Measurements from ENCODE around the gene GABRG3. TPM values are rescaled to one million over a fixed set of nuclear protein-coding genes. Genes with fewer than 3 reads are reported as not detected.

The GABRG3 gene
- total RNA-seq, 1 experiment from 2014 or later, result not detected

DNA sequence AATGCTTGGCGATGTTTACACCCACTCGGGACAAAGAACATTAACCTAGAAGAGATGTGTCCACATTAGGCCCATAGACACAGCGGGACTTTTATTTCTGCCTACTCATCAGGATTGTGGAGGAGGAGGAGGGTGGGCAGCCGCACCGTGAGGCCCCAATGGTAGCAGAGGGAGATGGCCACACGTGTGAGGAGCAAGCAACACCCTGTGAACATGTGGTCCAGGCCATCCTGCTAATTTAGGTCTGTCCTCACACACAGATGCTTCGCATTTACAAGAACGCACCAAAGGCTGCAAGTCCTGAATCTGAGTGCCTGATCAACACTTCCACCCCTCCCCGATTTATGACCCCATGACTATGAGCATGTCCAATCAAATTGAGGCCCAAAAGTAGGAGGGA is 560.0 kb downstream of the GABRG3 start:
- no peak overlapping the region for H3K4me3 ChIP-seq (replicated peaks in 1 of 2; ENCODE audit: low read depth in 1 of 2, low read length in 2 of 2)
- no peak for TF ChIP-seq SP1 (IDR thresholded peaks at IDR 0.05; ENCODE audit: low read depth)
- no peak for TF ChIP-seq POLR2A (IDR thresholded peaks at IDR 0.05; ENCODE audit: borderline replicate concordance, extremely low read depth, insufficient read depth, insufficient read length)
- TF ChIP-seq, protein P1, sequence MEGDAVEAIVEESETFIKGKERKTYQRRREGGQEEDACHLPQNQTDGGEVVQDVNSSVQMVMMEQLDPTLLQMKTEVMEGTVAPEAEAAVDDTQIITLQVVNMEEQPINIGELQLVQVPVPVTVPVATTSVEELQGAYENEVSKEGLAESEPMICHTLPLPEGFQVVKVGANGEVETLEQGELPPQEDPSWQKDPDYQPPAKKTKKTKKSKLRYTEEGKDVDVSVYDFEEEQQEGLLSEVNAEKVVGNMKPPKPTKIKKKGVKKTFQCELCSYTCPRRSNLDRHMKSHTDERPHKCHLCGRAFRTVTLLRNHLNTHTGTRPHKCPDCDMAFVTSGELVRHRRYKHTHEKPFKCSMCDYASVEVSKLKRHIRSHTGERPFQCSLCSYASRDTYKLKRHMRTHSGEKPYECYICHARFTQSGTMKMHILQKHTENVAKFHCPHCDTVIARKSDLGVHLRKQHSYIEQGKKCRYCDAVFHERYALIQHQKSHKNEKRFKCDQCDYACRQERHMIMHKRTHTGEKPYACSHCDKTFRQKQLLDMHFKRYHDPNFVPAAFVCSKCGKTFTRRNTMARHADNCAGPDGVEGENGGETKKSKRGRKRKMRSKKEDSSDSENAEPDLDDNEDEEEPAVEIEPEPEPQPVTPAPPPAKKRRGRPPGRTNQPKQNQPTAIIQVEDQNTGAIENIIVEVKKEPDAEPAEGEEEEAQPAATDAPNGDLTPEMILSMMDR (IDR thresholded peaks at IDR 0.05 in 2 of 3, conservative IDR thresholded peaks at IDR 0.05 in 1 of 3; ENCODE audit: borderline replicate concordance in 1 of 3, insufficient read depth in 1 of 3, low read depth in 2 of 3, low read length in 2 of 3), result no peak
- no peak for TF ChIP-seq ZFX (IDR thresholded peaks at IDR 0.05)
- TF ChIP-seq ZNF274 (IDR thresholded peaks at IDR 0.05; ENCODE audit: low read depth, low read length), result no peak
- TF ChIP-seq, protein P2, sequence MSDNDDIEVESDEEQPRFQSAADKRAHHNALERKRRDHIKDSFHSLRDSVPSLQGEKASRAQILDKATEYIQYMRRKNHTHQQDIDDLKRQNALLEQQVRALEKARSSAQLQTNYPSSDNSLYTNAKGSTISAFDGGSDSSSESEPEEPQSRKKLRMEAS (IDR thresholded peaks at IDR 0.05), result no peak
- TF ChIP-seq FOSL1 (IDR thresholded peaks at IDR 0.05; ENCODE audit: low read depth), result no peak
- no peak for TF ChIP-seq SRF (IDR thresholded peaks at IDR 0.05; ENCODE audit: low read depth)
- no peak for TF ChIP-seq EGR1 (IDR thresholded peaks at IDR 0.05; ENCODE audit: low read depth)
- H3K9me2 ChIP-seq (ENCODE audit: insufficient read depth), result no peaks in the 10 kb centered on the region
- no peaks in the 10 kb centered on the region for H3K27me3 ChIP-seq (ENCODE audit: insufficient read depth, low read length)
- POLR2A ChIA-PET, result no interaction called here
- DNase-seq (ENCODE audit: low read depth, low spot score), result no peak
- no peak overlapping the region for H3K4me2 ChIP-seq (ENCODE audit: low read length)
- no peaks in the 10 kb centered on the region for H4K20me1 ChIP-seq (ENCODE audit: insufficient read depth)
- H3K4me1 ChIP-seq (ENCODE audit: control insufficient read depth in 1 of 2, insufficient read depth in 2 of 2, low read length in 2 of 2), result no peaks in the 10 kb centered on the region
- H3K79me2 ChIP-seq (ENCODE audit: insufficient read depth, low read length), result no peaks in the 10 kb centered on the region
- no peak overlapping the region for H2AFZ ChIP-seq (ENCODE audit: low read depth, low read length, poor library complexity, severe bottlenecking)
- CTCF ChIA-PET, result no interaction called here
- ATAC-seq, result no peak
- H3K36me3 ChIP-seq (ENCODE audit: control insufficient read depth in 1 of 2, insufficient read depth in 2 of 2, low read length in 2 of 2), result no peaks in the 10 kb centered on the region
- RAD21 ChIA-PET (ENCODE audit: low non-redundant PET in 1 of 2, low total read pairs in 2 of 2, uncharacterized antibody in 2 of 2, unreplicated experiment in 2 of 2), result no interaction called here
- H3K9ac ChIP-seq (ENCODE audit: low read length), result no peak overlapping the region
- H3K9me3 ChIP-seq (ENCODE audit: control insufficient read depth in 1 of 2, insufficient read depth in 1 of 2, low read depth in 1 of 2, low read length in 2 of 2), result peaks cover 8 to 62% of the 10 kb centered on the region in 2 experiments; a peak in 2 of 4 replicates
- no TSS peak for BruUV-seq (replicated peaks)
- H3K27ac ChIP-seq (ENCODE audit: low read depth, low read length), result no peak overlapping the region
- intact Hi-C loops (cut with micrococcal nuclease), result no loop called here

DNA sequence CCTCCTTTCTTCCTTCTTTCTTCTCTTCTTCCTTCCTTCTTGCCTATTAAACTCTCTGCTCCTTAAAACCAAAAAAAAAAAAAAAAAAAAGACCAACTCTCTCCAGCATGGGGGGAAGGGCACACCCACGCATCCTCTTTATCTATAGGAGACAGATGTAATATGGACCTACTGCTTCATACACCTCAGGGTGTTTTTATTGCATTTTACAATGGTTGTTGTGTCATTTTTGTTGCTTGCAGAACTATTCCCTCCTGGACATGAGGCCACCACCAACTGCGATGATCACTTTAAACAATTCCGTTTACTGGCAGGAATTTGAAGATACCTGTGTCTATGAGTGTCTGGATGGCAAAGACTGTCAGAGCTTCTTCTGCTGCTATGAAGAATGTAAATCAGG is 561.4 kb downstream of the GABRG3 start:
- no peaks in the 10 kb centered on the region for H3K36me3 ChIP-seq (ENCODE audit: control insufficient read depth in 1 of 2, insufficient read depth in 2 of 2, low read length in 2 of 2)
- peaks cover 8 to 53% of the 10 kb centered on the region in 2 experiments; a peak in 2 of 4 replicates for H3K9me3 ChIP-seq (ENCODE audit: control insufficient read depth in 1 of 2, insufficient read depth in 1 of 2, low read depth in 1 of 2, low read length in 2 of 2)
- no peaks in the 10 kb centered on the region for H3K9me2 ChIP-seq (ENCODE audit: insufficient read depth)
- intact Hi-C loops (cut with micrococcal nuclease), result no loop called here
- H3K4me1 ChIP-seq (ENCODE audit: control insufficient read depth in 1 of 2, insufficient read depth in 2 of 2, low read length in 2 of 2), result no peaks in the 10 kb centered on the region
- H3K27me3 ChIP-seq (ENCODE audit: insufficient read depth, low read length), result no peaks in the 10 kb centered on the region
- RAD21 ChIA-PET (ENCODE audit: low non-redundant PET in 1 of 2, low total read pairs in 2 of 2, uncharacterized antibody in 2 of 2, unreplicated experiment in 2 of 2), result no interaction called here
- POLR2A ChIA-PET, result no interaction called here
- ATAC-seq (no peak), DNase-seq (ENCODE audit: low read depth, low spot score) (no peak)
- CTCF ChIA-PET, result interaction anchor here (0.6 kb wide), 1 partner anchor 1552 kb away, joined by 4 read pairs; no protein-coding TSS in a partner anchor
- no peak overlapping the region for H3K4me2 ChIP-seq (ENCODE audit: low read length)
- H3K79me2 ChIP-seq (ENCODE audit: insufficient read depth, low read length), result no peaks in the 10 kb centered on the region
- H3K9ac ChIP-seq (ENCODE audit: low read length), result no peak overlapping the region
- no peaks in the 10 kb centered on the region for H4K20me1 ChIP-seq (ENCODE audit: insufficient read depth)
- no peak overlapping the region for H2AFZ ChIP-seq (ENCODE audit: low read depth, low read length, poor library complexity, severe bottlenecking)
- BruUV-seq (replicated peaks), result no TSS peak
- H3K4me3 ChIP-seq (replicated peaks in 1 of 2; ENCODE audit: low read depth in 1 of 2, low read length in 2 of 2), result no peak overlapping the region
- TF ChIP-seq, protein P3, sequence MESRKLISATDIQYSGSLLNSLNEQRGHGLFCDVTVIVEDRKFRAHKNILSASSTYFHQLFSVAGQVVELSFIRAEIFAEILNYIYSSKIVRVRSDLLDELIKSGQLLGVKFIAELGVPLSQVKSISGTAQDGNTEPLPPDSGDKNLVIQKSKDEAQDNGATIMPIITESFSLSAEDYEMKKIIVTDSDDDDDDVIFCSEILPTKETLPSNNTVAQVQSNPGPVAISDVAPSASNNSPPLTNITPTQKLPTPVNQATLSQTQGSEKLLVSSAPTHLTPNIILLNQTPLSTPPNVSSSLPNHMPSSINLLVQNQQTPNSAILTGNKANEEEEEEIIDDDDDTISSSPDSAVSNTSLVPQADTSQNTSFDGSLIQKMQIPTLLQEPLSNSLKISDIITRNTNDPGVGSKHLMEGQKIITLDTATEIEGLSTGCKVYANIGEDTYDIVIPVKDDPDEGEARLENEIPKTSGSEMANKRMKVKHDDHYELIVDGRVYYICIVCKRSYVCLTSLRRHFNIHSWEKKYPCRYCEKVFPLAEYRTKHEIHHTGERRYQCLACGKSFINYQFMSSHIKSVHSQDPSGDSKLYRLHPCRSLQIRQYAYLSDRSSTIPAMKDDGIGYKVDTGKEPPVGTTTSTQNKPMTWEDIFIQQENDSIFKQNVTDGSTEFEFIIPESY (IDR thresholded peaks at IDR 0.05; ENCODE audit: extremely low read depth, insufficient replicate concordance, low read length), result no peak
- TF ChIP-seq SP1 (IDR thresholded peaks at IDR 0.05; ENCODE audit: low read depth) (no peak), YY1 (IDR thresholded peaks at IDR 0.05; ENCODE audit: extremely low read depth, insufficient replicate concordance, low read depth, low read length) (no peak), ZFX (IDR thresholded peaks at IDR 0.05) (no peak), RAD21 (IDR thresholded peaks at IDR 0.05; ENCODE audit: low read depth) (no peak), FOSL1 (IDR thresholded peaks at IDR 0.05; ENCODE audit: low read depth) (no peak), ELF1 (IDR thresholded peaks at IDR 0.05; ENCODE audit: borderline replicate concordance, low read depth) (no peak)
- H3K27ac ChIP-seq (ENCODE audit: low read depth, low read length), result no peak overlapping the region

Measured in HCT116 (cell line).